ENCODE data around the gene OSTN. TPM values are rescaled to one million over a fixed set of nuclear protein-coding genes. Genes with fewer than 3 reads are reported as not detected.
A peak's percentile ranks its signal among the peaks of the same experiment; 100 is the strongest.
"Not testable (repeated sequence)": the region's sequence is repeated elsewhere in the genome, so short reads cannot be mapped to it uniquely, and the experiment has no call there.

The OSTN gene
- total RNA-seq, 2 experiments from 2014 or later = not detected

GRCh38 chr3:191175102-191175501, 23.9 kb upstream of the OSTN start:
- no peak overlapping the region for H3K4me3 ChIP-seq (ENCODE audit: low read depth, low read length, poor library complexity, severe bottlenecking)
- no peaks in the 10 kb centered on the region for H4K20me1 ChIP-seq (ENCODE audit: insufficient read depth, low read length)
- intact Hi-C loops (cut with micrococcal nuclease; ENCODE audit: unreplicated experiment) = no loop called here
- TF ChIP-seq, protein P1, sequence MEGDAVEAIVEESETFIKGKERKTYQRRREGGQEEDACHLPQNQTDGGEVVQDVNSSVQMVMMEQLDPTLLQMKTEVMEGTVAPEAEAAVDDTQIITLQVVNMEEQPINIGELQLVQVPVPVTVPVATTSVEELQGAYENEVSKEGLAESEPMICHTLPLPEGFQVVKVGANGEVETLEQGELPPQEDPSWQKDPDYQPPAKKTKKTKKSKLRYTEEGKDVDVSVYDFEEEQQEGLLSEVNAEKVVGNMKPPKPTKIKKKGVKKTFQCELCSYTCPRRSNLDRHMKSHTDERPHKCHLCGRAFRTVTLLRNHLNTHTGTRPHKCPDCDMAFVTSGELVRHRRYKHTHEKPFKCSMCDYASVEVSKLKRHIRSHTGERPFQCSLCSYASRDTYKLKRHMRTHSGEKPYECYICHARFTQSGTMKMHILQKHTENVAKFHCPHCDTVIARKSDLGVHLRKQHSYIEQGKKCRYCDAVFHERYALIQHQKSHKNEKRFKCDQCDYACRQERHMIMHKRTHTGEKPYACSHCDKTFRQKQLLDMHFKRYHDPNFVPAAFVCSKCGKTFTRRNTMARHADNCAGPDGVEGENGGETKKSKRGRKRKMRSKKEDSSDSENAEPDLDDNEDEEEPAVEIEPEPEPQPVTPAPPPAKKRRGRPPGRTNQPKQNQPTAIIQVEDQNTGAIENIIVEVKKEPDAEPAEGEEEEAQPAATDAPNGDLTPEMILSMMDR (conservative IDR thresholded peaks at IDR 0.05; ENCODE audit: low read length) = no peak
- no peak for TF ChIP-seq EZH2phosphoT487 (IDR thresholded peaks at IDR 0.05; ENCODE audit: borderline replicate concordance, low read depth, low read length)
- no TSS peak for BruUV-seq (replicated peaks)
- H3K79me2 ChIP-seq (ENCODE audit: insufficient read depth, low read depth, low read length) = no peaks in the 10 kb centered on the region
- ChIA-PET POLR2A (interaction anchor here (0.6 to 1.8 kb wide), 9 partner anchors 8 to 126 kb away, joined by 3 to 5 read pairs (median 3); no protein-coding TSS in a partner anchor), CTCF (ENCODE audit: unreplicated experiment) (interaction anchor here (1.1 kb wide), 1 partner anchor 124 kb away, joined by 3 read pairs; no protein-coding TSS in a partner anchor)
- H3K27ac ChIP-seq (ENCODE audit: low read depth, low read length, poor library complexity, severe bottlenecking) = no peak overlapping the region
- H3K36me3 ChIP-seq (ENCODE audit: insufficient read depth, low read length) = peaks cover 5% of the 10 kb centered on the region; the same call in 1 of the 2 replicates
- no peak overlapping the region for H3K4me2 ChIP-seq (ENCODE audit: low read length)
- no peaks in the 10 kb centered on the region for H3K9me2 ChIP-seq (ENCODE audit: insufficient read depth, low read length)
- H3K9me3 ChIP-seq (ENCODE audit: low read length) = peaks cover 28% of the 10 kb centered on the region
- peaks cover 22% of the 10 kb centered on the region for H3K4me1 ChIP-seq (ENCODE audit: insufficient read depth, low read length, poor library complexity, severe bottlenecking)
- H2AFZ ChIP-seq (ENCODE audit: low read length) = peak overlapping the region; percentile 45
- no peak for DNase-seq (ENCODE audit: low spot score)

GRCh38 chr3:191176038-191176785, 22.8 kb upstream of the OSTN start:
- peaks cover 35% of the 10 kb centered on the region for H3K9me3 ChIP-seq (ENCODE audit: low read length)
- no peak for DNase-seq (ENCODE audit: low spot score)
- intact Hi-C loops (cut with micrococcal nuclease; ENCODE audit: unreplicated experiment) = no loop called here

GRCh38 chr3:191185382-191185781, 13.7 kb upstream of the OSTN start:
- intact Hi-C loops (cut with micrococcal nuclease; ENCODE audit: unreplicated experiment); H3K4me2 ChIP-seq (ENCODE audit: low read length); DNase-seq (ENCODE audit: low spot score); H4K20me1 ChIP-seq (ENCODE audit: insufficient read depth, low read length); CTCF ChIA-PET (ENCODE audit: unreplicated experiment); H3K9me2 ChIP-seq (ENCODE audit: insufficient read depth, low read length); H3K27ac ChIP-seq (ENCODE audit: low read depth, low read length, poor library complexity, severe bottlenecking); H3K4me3 ChIP-seq (ENCODE audit: low read depth, low read length, poor library complexity, severe bottlenecking); H2AFZ ChIP-seq (ENCODE audit: low read length); BruUV-seq (replicated peaks); H3K79me2 ChIP-seq (ENCODE audit: insufficient read depth, low read depth, low read length); H3K9me3 ChIP-seq (ENCODE audit: low read length): not testable (repeated sequence)
- Histone ChIP-seq H3K4me1 (ENCODE audit: insufficient read depth, low read length, poor library complexity, severe bottlenecking) (peaks cover 23% of the 10 kb centered on the region), H3K36me3 (ENCODE audit: insufficient read depth, low read length) (peaks cover 16% of the 10 kb centered on the region; the same call in 1 of the 2 replicates)
- POLR2A ChIA-PET = interaction anchor here (0.8 to 1.6 kb wide), 4 partner anchors 10 to 74 kb away, joined by 3 read pairs; no protein-coding TSS in a partner anchor

More at GRCh38 chr3:191176038-191176785, 22.8 kb upstream of the OSTN start:
- ChIA-PET POLR2A (interaction anchor here (0.7 to 1.8 kb wide), 8 partner anchors 9 to 118 kb away, joined by 3 to 6 read pairs (median 3); no protein-coding TSS in a partner anchor), CTCF (ENCODE audit: unreplicated experiment) (no interaction called here)
- no peak overlapping the region for H3K4me2 ChIP-seq (ENCODE audit: low read length)
- H4K20me1 ChIP-seq (ENCODE audit: insufficient read depth, low read length) = no peaks in the 10 kb centered on the region
- H3K27ac ChIP-seq (ENCODE audit: low read depth, low read length, poor library complexity, severe bottlenecking) = no peak overlapping the region
- no peak overlapping the region for H2AFZ ChIP-seq (ENCODE audit: low read length)
- BruUV-seq (replicated peaks) = no TSS peak
- H3K79me2 ChIP-seq (ENCODE audit: insufficient read depth, low read depth, low read length) = no peaks in the 10 kb centered on the region
- no peak overlapping the region for H3K4me3 ChIP-seq (ENCODE audit: low read depth, low read length, poor library complexity, severe bottlenecking)
- TF ChIP-seq, protein P1 (conservative IDR thresholded peaks at IDR 0.05; ENCODE audit: low read length) = no peak
- no peak for TF ChIP-seq EZH2phosphoT487 (IDR thresholded peaks at IDR 0.05; ENCODE audit: borderline replicate concordance, low read depth, low read length)
- peaks cover 12% of the 10 kb centered on the region for H3K4me1 ChIP-seq (ENCODE audit: insufficient read depth, low read length, poor library complexity, severe bottlenecking)
- peaks cover 11% of the 10 kb centered on the region; the same call in 1 of the 2 replicates for H3K36me3 ChIP-seq (ENCODE audit: insufficient read depth, low read length)
- no peaks in the 10 kb centered on the region for H3K9me2 ChIP-seq (ENCODE audit: insufficient read depth, low read length)

- H2AFZ ChIP-seq (ENCODE audit: low read length); H3K9me2 ChIP-seq (ENCODE audit: insufficient read depth, low read length); H3K9me3 ChIP-seq (ENCODE audit: low read length); H3K36me3 ChIP-seq (ENCODE audit: insufficient read depth, low read length); H3K79me2 ChIP-seq (ENCODE audit: insufficient read depth, low read depth, low read length); BruUV-seq (replicated peaks); H3K4me1 ChIP-seq (ENCODE audit: insufficient read depth, low read length, poor library complexity, severe bottlenecking); CTCF ChIA-PET (ENCODE audit: unreplicated experiment); DNase-seq (ENCODE audit: low spot score); H3K4me3 ChIP-seq (ENCODE audit: low read depth, low read length, poor library complexity, severe bottlenecking); intact Hi-C loops (cut with micrococcal nuclease; ENCODE audit: unreplicated experiment); H4K20me1 ChIP-seq (ENCODE audit: insufficient read depth, low read length); H3K4me2 ChIP-seq (ENCODE audit: low read length); H3K27ac ChIP-seq (ENCODE audit: low read depth, low read length, poor library complexity, severe bottlenecking): not testable (repeated sequence)
- POLR2A ChIA-PET = interaction anchor here (1.2 kb wide), 1 partner anchor 25 kb away, joined by 4 read pairs; no protein-coding TSS in a partner anchor
Measured at GRCh38 chr3:191188246-191188645, 10.8 kb upstream of the OSTN start.

DNA sequence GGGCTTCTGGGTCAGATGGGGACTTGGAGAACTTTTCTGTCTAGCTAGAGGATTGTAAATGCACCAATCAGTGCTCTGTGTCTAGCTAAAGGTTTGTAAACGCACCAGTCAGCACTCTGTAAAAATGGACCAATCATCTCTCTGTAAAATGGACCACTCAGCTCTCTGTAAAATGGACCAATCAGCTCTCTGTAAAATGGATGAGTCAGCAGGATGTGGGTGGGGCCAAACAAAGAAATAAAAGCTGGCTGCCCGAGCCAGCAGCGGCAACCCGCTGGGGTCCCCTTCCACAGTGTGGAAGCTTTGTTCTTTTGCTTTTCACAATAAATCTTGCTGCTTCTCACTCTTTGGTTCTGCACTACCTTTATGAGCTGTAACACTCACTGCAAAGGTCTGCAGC, 6.8 kb upstream of the OSTN start:
- H3K36me3 ChIP-seq (ENCODE audit: insufficient read depth, low read length); DNase-seq (ENCODE audit: low spot score); intact Hi-C loops (cut with micrococcal nuclease; ENCODE audit: unreplicated experiment); H3K79me2 ChIP-seq (ENCODE audit: insufficient read depth, low read depth, low read length); H3K27ac ChIP-seq (ENCODE audit: low read depth, low read length, poor library complexity, severe bottlenecking); H4K20me1 ChIP-seq (ENCODE audit: insufficient read depth, low read length); H2AFZ ChIP-seq (ENCODE audit: low read length); H3K4me3 ChIP-seq (ENCODE audit: low read depth, low read length, poor library complexity, severe bottlenecking); H3K4me1 ChIP-seq (ENCODE audit: insufficient read depth, low read length, poor library complexity, severe bottlenecking); H3K9me2 ChIP-seq (ENCODE audit: insufficient read depth, low read length); BruUV-seq (replicated peaks); H3K4me2 ChIP-seq (ENCODE audit: low read length); CTCF ChIA-PET (ENCODE audit: unreplicated experiment); H3K9me3 ChIP-seq (ENCODE audit: low read length): not testable (repeated sequence)
- POLR2A ChIA-PET = interaction anchor here (0.7 to 1.2 kb wide), 3 partner anchors 8 to 20 kb away, joined by 3 to 8 read pairs (median 3); no protein-coding TSS in a partner anchor
